SH-SY5Y (cell line): ENCODE data around the gene IGSF23.

Experiments
- GATA2 ChIP-seq: IDR thresholded peaks from 2 replicates; pipeline ENCODE4 v1.6.1; 2011; ENCODE audit warnings: mild to moderate bottlenecking, low read depth, low read length
- GATA3 ChIP-seq: IDR thresholded peaks from 2 replicates; pipeline ENCODE4 v1.6.1; 2011; ENCODE audit warnings: low read depth, mild to moderate bottlenecking, low read length, moderate library complexity

The IGSF23 gene

DNA sequence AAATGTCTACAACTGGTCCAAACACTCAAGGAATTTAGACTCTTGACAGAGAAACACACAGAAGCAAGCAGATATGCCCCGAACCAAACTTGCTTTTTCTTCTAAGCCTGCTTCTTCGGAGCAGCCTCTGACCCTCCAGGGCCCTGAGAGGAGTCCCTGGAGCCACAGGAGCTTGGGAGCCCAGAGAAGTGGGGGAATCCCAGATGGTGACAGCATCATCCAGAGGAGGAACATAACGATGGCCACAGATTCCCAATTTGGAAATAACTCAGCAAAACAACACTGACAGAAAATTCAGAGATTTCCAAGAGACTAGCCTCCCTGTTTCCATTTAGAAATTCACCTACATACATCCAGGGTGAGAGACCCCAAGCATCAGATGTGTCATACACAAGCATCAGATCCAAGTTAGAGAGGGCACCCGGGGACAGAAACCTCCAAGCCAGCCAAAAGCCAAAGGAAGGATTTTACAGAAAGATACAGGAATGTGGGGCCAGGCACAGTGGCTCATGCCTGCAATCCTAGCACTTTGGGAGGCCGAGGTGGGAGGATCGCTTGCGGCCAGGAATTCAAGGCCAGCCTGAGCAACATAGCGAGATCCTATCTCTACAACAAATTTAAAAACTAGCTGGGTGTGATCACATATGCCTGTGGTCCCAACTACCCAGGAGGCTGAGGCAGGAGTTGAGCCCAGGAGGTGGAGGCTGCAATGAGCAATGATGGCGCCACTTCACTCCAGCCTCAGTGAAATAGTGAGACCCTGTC, 28.3 kb downstream of the IGSF23 start:
- TF ChIP-seq GATA3 (no peak), GATA2 (no peak)

DNA sequence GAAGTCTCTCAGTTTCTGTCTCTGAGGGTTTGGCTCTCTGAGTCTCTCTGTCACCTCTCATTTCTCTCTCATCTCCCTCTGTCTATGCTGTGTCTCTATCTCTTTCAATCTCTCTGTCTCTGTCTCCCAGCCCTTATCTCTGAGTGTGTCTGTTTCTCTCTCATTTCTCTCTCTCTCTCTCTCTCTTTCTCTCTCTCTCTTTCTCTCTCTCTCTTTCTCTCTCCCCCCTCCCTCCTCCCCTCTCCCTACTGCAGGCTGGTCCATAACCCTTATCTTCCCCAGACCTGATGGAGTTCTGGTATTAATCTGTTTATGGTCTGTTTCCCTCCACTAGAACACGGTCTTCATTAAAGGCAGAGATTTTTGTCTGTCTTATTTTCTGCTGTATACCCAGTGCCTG, 29.0 kb downstream of the IGSF23 start:
- TF ChIP-seq GATA2 = no peak
- TF ChIP-seq GATA3 = no peak

DNA sequence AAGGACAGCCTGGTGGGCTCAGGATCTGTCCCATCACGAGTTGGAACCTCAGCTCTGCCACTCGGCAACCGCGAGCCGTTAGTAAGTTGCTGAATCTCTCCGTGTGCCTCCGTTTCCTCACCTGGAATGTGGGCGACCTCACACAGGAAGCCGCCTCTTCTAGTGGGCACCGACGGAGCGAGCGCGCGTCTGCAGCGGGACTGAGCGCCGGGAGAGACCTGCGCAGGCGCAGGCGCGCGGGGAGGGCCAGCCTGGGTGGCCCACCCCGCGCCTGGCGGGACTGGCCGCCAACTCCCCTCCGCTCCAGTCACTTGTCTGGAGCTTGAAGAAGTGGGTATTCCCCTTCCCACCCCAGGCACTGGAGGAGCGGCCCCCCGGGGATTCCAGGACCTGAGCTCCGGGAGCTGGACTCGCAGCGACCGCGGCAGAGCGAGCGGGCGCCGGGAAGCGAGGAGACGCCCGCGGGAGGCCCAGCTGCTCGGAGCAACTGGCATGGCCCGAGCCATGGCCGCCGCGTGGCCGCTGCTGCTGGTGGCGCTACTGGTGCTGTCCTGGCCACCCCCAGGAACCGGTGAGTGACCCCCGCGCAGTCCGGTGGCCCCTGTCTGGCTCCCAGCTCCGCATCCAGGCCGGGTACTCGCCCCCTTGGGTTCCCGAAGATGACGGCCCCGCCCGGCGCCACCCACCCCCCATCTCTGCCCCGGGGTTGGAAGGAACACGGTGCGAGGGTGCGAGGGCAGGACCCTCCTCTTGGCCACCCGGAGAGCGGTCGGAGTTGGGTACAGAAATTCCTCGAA, 30.4 kb downstream of the IGSF23 start, which contains the start of gene PVR:
PVR (plus strand) TSS at position 306 of the 797 bp plus-strand sequence; CDS start at position 493, 187 bp downstream.
- TF ChIP-seq GATA2 = no peak
- no peak for TF ChIP-seq GATA3

DNA sequence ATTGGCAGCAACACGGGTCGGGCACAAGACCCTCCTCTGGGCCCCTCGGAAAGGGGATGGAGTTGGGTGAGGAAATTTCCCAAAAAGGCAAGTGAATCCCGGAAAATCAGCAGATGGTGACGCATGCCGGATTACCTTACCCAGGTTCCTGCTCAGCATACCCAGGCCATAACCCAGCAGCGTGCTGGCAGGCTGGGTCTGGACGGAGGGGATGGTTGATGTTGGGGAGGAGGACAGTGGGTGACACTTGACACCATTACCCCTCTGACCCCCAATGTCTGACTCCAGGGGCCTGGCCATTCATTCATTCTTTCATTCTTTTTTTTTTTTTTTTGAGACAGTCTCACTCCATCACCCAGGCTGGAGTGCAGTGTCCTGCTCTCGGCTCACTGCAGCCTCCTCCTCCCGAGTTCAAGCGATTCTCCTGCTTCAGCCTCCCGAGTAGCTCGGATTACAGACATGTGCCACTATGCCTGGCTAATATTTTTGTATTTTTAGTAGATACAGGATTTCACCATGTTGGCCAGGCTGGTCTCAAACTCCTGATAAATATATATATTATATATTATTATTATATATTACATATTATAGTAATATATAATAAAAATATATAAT, 31.1 kb downstream of the IGSF23 start:
- no peak for TF ChIP-seq GATA2
- no peak for TF ChIP-seq GATA3

DNA sequence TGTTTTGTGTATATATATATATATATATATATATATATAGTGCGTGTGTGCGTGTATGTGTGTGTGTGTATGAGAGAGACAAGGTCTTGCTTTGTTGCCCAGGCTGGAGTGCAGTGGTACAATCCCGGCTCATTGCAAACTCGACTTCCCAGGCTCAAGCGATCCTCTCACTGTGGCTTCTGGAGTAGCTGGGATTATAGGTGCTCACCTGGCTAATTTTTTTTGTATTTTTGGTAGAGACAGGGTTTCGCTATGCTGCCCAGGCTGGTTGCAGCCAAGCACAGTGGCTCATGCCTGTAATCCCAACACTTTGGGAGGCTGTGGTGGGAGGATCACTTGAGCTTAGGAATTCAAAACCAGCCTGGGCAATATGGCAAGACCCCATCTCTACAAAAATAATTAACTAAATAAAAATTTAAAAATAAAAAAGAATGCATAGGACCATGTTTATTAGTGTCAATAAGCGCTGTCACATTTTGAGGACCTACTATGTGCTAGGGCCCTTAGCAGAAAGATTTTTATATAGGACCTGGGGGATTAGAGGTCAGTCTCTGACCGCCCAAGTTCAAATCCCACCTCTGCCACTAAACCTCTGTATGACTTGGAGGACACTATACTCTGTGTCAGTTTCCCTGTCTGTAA, 32.2 kb downstream of the IGSF23 start:
- TF ChIP-seq GATA2 = no peak
- no peak for TF ChIP-seq GATA3

DNA sequence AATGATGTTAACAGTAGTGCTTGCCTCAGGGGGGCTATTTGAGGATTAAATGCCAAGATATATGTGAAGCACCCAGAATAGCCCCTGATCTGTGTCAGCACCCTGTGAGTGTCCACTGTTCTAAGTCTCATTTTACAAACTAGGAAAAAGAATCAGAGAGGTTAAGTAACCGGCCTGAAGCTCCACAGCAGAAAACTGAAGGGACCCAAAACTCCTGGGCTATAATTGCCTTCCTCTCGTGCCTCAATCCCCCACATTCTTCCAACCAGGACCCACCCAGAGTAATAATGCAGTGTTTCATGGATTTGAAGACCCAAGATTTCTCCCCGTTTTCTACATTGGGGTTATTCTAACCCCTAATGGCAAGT, 32.7 kb downstream of the IGSF23 start:
- TF ChIP-seq GATA2 (no peak), GATA3 (no peak)

DNA sequence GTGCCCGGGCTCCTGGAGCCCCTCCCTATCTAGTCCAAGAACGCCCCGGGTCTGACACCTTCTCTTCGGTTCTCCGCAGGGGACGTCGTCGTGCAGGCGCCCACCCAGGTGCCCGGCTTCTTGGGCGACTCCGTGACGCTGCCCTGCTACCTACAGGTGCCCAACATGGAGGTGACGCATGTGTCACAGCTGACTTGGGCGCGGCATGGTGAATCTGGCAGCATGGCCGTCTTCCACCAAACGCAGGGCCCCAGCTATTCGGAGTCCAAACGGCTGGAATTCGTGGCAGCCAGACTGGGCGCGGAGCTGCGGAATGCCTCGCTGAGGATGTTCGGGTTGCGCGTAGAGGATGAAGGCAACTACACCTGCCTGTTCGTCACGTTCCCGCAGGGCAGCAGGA, 33.8 kb downstream of the IGSF23 start:
- TF ChIP-seq GATA2 = no peak
- no peak for TF ChIP-seq GATA3

DNA sequence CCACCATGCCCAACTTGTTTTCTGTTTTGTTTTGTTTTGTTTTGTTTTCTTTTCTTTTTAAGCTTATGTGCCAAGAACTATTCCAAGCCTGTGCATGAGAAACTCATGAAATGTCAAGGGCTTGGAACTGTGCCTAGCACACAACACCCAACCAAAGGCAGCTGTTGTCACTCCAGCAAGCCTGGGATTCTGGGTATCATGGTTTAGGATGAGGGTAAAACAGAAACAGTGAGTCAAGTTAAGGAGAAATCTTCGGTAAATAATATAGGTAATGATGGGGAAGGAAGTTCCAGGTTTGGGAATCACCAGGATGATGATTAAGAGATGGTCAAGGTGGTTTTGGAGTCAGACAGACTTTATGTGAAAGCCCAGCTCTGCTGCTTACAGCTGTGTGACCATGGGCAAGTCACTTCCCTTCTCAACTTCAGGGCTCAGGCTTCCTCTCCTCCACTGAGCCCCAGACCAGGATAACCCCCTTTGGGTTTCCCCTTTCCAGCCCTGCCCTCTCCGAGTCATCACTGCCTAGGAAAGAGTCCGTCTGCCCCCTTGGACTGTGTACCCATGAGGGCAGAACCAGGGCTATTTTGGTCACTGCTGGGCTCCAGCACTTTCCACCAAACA, 35.4 kb downstream of the IGSF23 start:
- TF ChIP-seq GATA3 (no peak), GATA2 (no peak)

DNA sequence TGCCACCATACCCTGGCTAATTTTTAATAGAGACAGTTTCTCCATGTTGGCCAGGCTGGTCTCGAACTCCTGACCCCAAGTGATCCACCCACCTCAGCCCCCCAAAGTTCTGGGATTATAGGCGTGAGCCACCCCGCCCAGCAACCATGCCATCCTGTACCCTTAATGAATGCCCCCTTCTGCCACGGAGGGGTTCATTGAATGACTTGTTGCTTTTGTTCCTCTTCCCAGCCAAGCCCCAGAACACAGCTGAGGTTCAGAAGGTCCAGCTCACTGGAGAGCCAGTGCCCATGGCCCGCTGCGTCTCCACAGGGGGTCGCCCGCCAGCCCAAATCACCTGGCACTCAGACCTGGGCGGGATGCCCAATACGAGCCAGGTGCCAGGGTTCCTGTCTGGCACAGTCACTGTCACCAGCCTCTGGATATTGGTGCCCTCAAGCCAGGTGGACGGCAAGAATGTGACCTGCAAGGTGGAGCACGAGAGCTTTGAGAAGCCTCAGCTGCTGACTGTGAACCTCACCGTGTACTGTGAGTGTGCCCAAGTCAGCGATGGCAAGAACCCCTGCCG, 36.3 kb downstream of the IGSF23 start:
- TF ChIP-seq GATA3 (no peak), GATA2 (no peak)

DNA sequence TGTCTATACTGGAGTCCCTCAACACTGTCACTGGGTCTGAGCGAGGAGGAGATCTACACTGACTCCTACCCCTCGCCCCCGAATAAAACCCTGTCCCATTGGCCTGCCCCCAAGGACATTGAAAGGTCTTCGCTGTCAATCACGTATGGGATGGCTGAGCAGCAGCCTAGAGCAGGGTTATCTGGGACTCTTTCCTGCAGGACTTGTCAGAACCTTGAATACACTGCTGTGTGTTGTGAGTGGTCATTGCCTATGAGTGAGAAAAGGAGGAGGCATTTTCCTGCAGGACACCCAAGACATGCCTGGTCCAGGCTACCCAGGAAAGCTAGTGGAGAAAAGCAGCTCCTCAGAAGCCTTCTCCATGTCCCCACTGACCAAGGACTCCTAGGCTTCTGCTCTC, 40.0 kb downstream of the IGSF23 start:
- TF ChIP-seq GATA2 (no peak), GATA3 (no peak)

DNA sequence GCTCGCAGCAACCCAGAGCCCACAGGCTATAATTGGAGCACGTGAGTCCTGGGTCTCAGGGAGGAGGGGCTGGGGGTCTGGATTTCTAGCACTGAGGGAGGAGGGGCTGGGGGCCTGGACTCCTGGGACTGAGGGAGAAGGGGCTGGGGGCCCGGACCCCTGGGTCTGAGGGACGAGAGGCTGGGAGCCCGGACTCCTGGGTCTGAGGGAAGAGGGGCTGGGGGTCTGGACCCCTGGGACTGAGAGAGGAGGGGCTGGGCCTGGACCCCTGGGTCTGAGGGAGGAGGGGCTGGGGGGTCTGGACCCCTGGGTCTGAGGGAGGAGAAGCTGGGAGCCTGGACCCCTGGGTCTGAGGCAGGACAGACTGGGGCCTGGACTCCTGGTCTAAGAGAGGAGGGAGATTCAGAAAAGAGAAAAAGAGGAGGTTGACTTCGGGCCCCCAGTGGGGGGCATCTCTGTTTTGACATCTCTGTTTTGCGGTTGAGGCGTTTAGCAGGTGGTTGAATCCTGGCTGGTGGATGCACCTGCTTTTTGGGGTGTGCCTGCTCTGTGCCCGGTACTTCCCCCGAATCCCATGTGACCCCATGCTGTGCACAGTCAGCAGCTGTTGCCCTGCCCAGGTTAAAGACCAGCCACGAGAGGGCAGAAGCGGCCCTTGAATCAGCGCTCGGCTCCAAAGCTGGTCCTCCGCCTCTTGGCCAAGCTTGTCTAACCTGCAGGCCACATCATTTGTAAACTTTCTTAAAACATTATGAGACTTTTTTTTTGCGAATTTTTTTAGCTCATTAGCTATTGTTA, 40.8 kb downstream of the IGSF23 start:
- TF ChIP-seq GATA3 = no peak
- TF ChIP-seq GATA2 = no peak

DNA sequence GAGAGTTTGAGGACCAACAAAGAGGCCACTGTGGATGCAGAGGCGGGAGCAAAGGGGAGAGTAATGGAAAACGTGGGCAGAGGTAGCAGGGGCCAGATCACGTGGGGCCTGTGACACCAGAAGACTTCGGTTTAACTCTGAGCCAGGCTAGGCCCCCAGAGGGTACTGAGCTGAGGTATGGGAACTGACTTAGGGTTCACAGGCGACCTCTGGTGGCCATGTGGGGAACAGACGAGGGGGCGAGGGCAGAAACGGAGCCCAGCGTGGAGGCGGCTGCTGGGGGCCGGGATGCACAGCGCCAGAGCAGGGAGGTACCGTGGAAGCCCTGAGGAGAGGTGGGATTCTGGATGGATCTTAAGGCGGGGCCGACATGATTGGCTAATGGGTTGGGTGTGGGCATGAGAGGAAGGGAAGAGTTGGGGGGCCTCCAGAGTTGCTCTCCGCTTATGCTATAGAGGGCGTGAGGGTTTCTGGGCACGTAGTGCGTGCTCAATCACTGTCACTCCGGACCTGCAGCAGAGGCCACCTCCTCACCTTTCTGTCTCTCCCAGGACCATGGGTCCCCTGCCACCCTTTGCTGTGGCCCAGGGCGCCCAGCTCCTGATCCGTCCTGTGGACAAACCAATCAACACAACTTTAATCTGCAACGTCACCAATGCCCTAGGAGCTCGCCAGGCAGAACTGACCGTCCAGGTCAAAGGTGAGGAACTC, 44.0 kb downstream of the IGSF23 start:
- TF ChIP-seq GATA2 = no peak
- no peak for TF ChIP-seq GATA3
